H9 (cell line): Measurements from ENCODE around the gene EXOSC2. TPM values are rescaled to one million over a fixed set of nuclear protein-coding genes. Genes with fewer than 3 reads are reported as not detected.

Experiments
- DNase-seq: peaks from one replicate; pipeline ENCODE4 v3.0.0-alpha.2; 2017
- H2AFZ ChIP-seq: one replicate; pipeline ENCODE4 v1.6.1; 2013; ENCODE audit warnings: mild to moderate bottlenecking, low read length, control low read depth, moderate library complexity
- H2AK5ac ChIP-seq: 2 replicates; pipeline ENCODE4 v1.6.1; 2013; ENCODE audit warnings: low read length, control low read depth, mixed read lengths; ENCODE audit not compliant: insufficient read length
- H2BK120ac ChIP-seq: one replicate; pipeline ENCODE4 v1.6.1; 2013; ENCODE audit warnings: low read depth, mild to moderate bottlenecking, low read length, control low read depth, inconsistent platforms; ENCODE audit not compliant: poor library complexity, severe bottlenecking
- H2BK12ac ChIP-seq: 2 replicates; pipeline ENCODE4 v1.6.1; 2013; ENCODE audit warnings: low read length, control low read depth, mixed read lengths, low read depth; ENCODE audit not compliant: insufficient read length
- H2BK15ac ChIP-seq: 2 replicates; pipeline ENCODE4 v1.6.1; 2013; ENCODE audit warnings: low read depth, low read length, control low read depth
- H2BK20ac ChIP-seq: one replicate; pipeline ENCODE4 v1.6.1; 2013; ENCODE audit warnings: low read depth, mild to moderate bottlenecking, low read length, control low read depth, inconsistent platforms; ENCODE audit not compliant: poor library complexity, severe bottlenecking
- H2BK5ac ChIP-seq: 2 replicates; pipeline ENCODE4 v1.6.1; 2013; ENCODE audit warnings: low read length, control low read depth, mixed read lengths; ENCODE audit not compliant: insufficient read length
- H3K14ac ChIP-seq: 2 replicates; pipeline ENCODE4 v1.6.1; 2013; ENCODE audit warnings: low read length, control low read depth; ENCODE audit not compliant: insufficient read depth
- H3K18ac ChIP-seq: 2 replicates; pipeline ENCODE4 v1.6.1; 2013; ENCODE audit warnings: low read depth, mild to moderate bottlenecking, mixed read lengths, low read length, control low read depth; ENCODE audit not compliant: insufficient read length
- H3K23ac ChIP-seq: 2 replicates; pipeline ENCODE4 v1.6.1; 2013; ENCODE audit warnings: low read length, control low read depth, mixed read lengths, low read depth; ENCODE audit not compliant: insufficient read length
- H3K23me2 ChIP-seq: 2 replicates; pipeline ENCODE4 v1.6.1; 2013; ENCODE audit warnings: low read depth, mild to moderate bottlenecking, mixed read lengths, low read length, control low read depth; ENCODE audit not compliant: insufficient read length, poor library complexity, severe bottlenecking
- H3K27ac ChIP-seq: 2 replicates; pipeline ENCODE4 v1.5.1; 2013; ENCODE audit warnings: low read length, control low read depth, mixed read lengths, low read depth; ENCODE audit not compliant: insufficient read length
- H3K27me3 ChIP-seq: 2 replicates; pipeline ENCODE4 v1.6.1; 2013; ENCODE audit warnings: low read length, control low read depth, inconsistent platforms; ENCODE audit not compliant: insufficient read depth
- H3K4ac ChIP-seq: 2 replicates; pipeline ENCODE4 v1.6.1; 2013; ENCODE audit warnings: low read depth, mild to moderate bottlenecking, control low read depth, inconsistent platforms, low read length, moderate library complexity
- H3K4me1 ChIP-seq: 2 replicates; pipeline ENCODE4 v1.6.1; 2013; ENCODE audit warnings: low read length, control low read depth, inconsistent platforms; ENCODE audit not compliant: insufficient read depth
- H3K4me2 ChIP-seq: 2 replicates; pipeline ENCODE4 v1.6.1; 2013; ENCODE audit warnings: low read length, control low read depth, mixed read lengths; ENCODE audit not compliant: insufficient read length, insufficient read depth
- H3K56ac ChIP-seq: 2 replicates; pipeline ENCODE4 v1.6.1; 2013; ENCODE audit warnings: low read depth, mild to moderate bottlenecking, mixed read lengths, low read length, control low read depth; ENCODE audit not compliant: insufficient read length
- H3K79me1 ChIP-seq: 2 replicates; pipeline ENCODE4 v1.6.1; 2013; ENCODE audit warnings: low read depth, mild to moderate bottlenecking, moderate library complexity, low read length, control low read depth, inconsistent platforms; ENCODE audit not compliant: insufficient read depth, poor library complexity, severe bottlenecking
- H3K79me2 ChIP-seq: 2 replicates; pipeline ENCODE4 v1.6.1; 2013; ENCODE audit warnings: low read length, control low read depth, inconsistent platforms; ENCODE audit not compliant: insufficient read depth
- H3K9ac ChIP-seq: 2 replicates; pipeline ENCODE4 v1.6.1; 2013; ENCODE audit warnings: low read length, control low read depth, mixed read lengths; ENCODE audit not compliant: insufficient read length; ENCODE audit errors: extremely low read depth
- H3K9me3 ChIP-seq: one replicate; pipeline ENCODE4 v1.6.1; 2013; ENCODE audit warnings: low read depth, low read length, inconsistent platforms; ENCODE audit not compliant: control insufficient read depth
- H3T11ph ChIP-seq: one replicate; pipeline ENCODE4 v1.6.1; 2013; ENCODE audit warnings: mild to moderate bottlenecking, low read length, control low read depth, inconsistent platforms
- H4K20me1 ChIP-seq: one replicate; pipeline ENCODE4 v1.6.1; 2013; ENCODE audit not compliant: control insufficient read depth, insufficient read length, insufficient read depth
- H4K5ac ChIP-seq: 2 replicates; pipeline ENCODE4 v1.6.1; 2013; ENCODE audit warnings: low read depth, mild to moderate bottlenecking, mixed read lengths, low read length, control low read depth; ENCODE audit not compliant: insufficient read length
- H4K8ac ChIP-seq: replicated peaks from 2 replicates; pipeline ENCODE4 v1.6.1; 2013; ENCODE audit warnings: low read length, control low read depth, mixed read lengths, low read depth; ENCODE audit not compliant: insufficient read length
- H4K91ac ChIP-seq: 2 replicates; pipeline ENCODE4 v1.6.1; 2013; ENCODE audit warnings: low read depth, mild to moderate bottlenecking, moderate library complexity, mixed read lengths, low read length, control low read depth; ENCODE audit not compliant: insufficient read length
- H3K27ac Mint-ChIP-seq, 3 experiments: 2 replicates in 2 of 3; 3 replicates in 1 of 3; pipeline ENCODE4 v1.8.0; 2020 to 2021; ENCODE audit warnings: mixed read lengths in 3 of 3, mild to moderate bottlenecking in 1 of 3, moderate library complexity in 1 of 3
- H3K27me3 Mint-ChIP-seq: 2 replicates; pipeline ENCODE4 v1.8.0; 2021; ENCODE audit warnings: low read depth, mild to moderate bottlenecking, moderate library complexity, mixed read lengths
- H3K36me3 Mint-ChIP-seq, 3 experiments: 2 replicates in 2 of 3; 3 replicates in 1 of 3; pipeline ENCODE4 v1.8.0; 2020 to 2021; ENCODE audit warnings: low read depth in 3 of 3, mixed read lengths in 3 of 3; ENCODE audit not compliant: insufficient read depth in 1 of 3
- H3K4me1 Mint-ChIP-seq, 2 experiments: 2 replicates each; pipeline ENCODE4 v1.8.0; 2020; ENCODE audit warnings: mixed read lengths in 2 of 2
- H3K4me3 Mint-ChIP-seq, 2 experiments: 2 replicates in 1 of 2; 3 replicates in 1 of 2; pipeline ENCODE4 v1.8.0; 2020 to 2021; ENCODE audit warnings: mild to moderate bottlenecking in 2 of 2, mixed read lengths in 2 of 2, moderate library complexity in 1 of 2
- H3K9me3 Mint-ChIP-seq, 2 experiments: 2 replicates in 1 of 2; 3 replicates in 1 of 2; pipeline ENCODE4 v1.8.0; 2020; ENCODE audit warnings: mild to moderate bottlenecking in 2 of 2, mixed read lengths in 2 of 2, moderate library complexity in 1 of 2
- CTCF ChIP-seq: fragments of 200-600 bp; sonication (generic); conservative IDR thresholded peaks from 3 replicates; pipeline ENCODE4 v1.8.0; 2021; ENCODE audit warnings: antibody characterized with exemption, mild to moderate bottlenecking
- WGBS: extraction: QIAGEN DNeasy Blood & Tissue Kit; methylation state at CpG from one replicate; pipeline ENCODE4 v1.1.7; 2013; ENCODE audit warnings: missing lambda C conversion rate, low lambda C conversion rate, mixed read lengths; ENCODE audit not compliant: insufficient read length; ENCODE audit errors: extremely low coverage; 5-methylcytosine and 5-hydroxymethylcytosine counted together
- total RNA-seq: library from RNA; stranded (reverse); gene quantifications from 2 replicates; pipeline ENCODE4 v1.2.1, GENCODE V29; 2021

EXOSC2 gene
- total RNA-seq, 1 experiment from 2014 or later = 94.5 TPM

GRCh38 chr9:130699047-130699446, 5.5 kb downstream of the EXOSC2 start:
- Histone ChIP-seq H3K18ac (no peak overlapping the region), H4K8ac (no peak overlapping the region), H2BK5ac (no peak overlapping the region), H3K27ac (no peak overlapping the region), H3K27me3 (no peaks in the 10 kb centered on the region), H3K4me2 (no peak overlapping the region), H2BK20ac (no peak overlapping the region), H3K14ac (no peak overlapping the region), H2AK5ac (no peak overlapping the region), H3K23me2 (no peaks in the 10 kb centered on the region), H3K79me1 (peaks cover 13% of the 10 kb centered on the region), H3K23ac (no peak overlapping the region), H2BK15ac (no peak overlapping the region), H3T11ph (no peak overlapping the region), H4K20me1 (no peaks in the 10 kb centered on the region), H4K91ac (no peak overlapping the region), H3K4me1 (no peaks in the 10 kb centered on the region; the same call in 1 of the 2 replicates), H3K4ac (no peak overlapping the region), H2AFZ (no peak overlapping the region), H2BK12ac (no peak overlapping the region), H2BK120ac (no peak overlapping the region), H3K9me3 (no peaks in the 10 kb centered on the region), H4K5ac (no peak overlapping the region), H3K56ac (no peak overlapping the region), H3K9ac (no peak overlapping the region), H3K79me2 (peaks cover 14% of the 10 kb centered on the region; the same call in 1 of the 2 replicates)
- H3K4me1 Mint-ChIP-seq = peaks cover 13 to 23% of the 10 kb centered on the region in 2 experiments
- peaks cover 71 to 86% (median 76%) of the 10 kb centered on the region in 3 experiments for H3K36me3 Mint-ChIP-seq
- TF ChIP-seq CTCF = no peak
- no peak for DNase-seq
- H3K27ac Mint-ChIP-seq = no peak overlapping the region; a peak in 1 of 7 replicates
- H3K27me3 Mint-ChIP-seq = no peaks in the 10 kb centered on the region
- H3K4me3 Mint-ChIP-seq = no peak overlapping the region
- no CpG with 5 or more reads among the region's 2 CpGs for WGBS
- 0 out of 5 replicates have a peak, but pooled peaks cover 0 to 2% of the 10 kb centered on the region in 2 experiments for H3K9me3 Mint-ChIP-seq
